CD4-positive, alpha-beta T cell treated with Interleukin-15 for 1 hour (primary cell): ENCODE results near the gene TP53AIP1.

Experiments
- DNase-seq: peaks from one replicate; pipeline ENCODE4 v3.0.0-alpha.2; 2020

The TP53AIP1 gene

DNA sequence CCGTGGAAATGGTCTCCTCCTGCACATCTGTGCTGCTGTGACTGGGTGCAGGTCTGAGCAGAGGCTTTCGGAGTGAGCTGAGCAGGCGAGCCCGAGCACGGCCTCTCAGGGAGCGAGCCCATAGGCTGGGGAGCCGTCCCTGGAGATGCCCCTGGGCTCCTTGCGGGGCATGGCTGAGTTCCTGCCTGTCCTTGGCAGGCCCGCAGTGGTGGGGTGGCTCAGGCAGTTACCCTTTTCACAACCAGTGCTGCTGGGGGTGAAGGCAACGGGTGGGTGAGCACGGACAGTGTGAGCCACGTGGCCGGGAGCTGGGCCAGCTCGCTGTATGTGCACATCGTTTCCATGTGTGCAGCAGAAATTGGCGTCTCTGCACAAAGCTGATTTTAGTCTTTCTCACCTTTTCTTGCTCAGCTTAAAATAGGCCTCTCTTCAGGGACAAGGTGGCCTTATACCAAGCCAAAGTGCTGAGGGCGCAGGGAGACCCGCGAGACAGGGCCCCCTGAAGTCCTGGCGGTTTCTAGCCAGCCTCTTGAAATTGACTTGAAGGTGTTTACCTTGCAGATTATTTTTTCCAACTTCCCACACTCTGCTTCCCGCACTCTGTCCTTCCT, at the start of gene TP53AIP1:
TSS of gene TP53AIP1 (minus strand) at position 55 of the 611 bp plus-strand sequence. CDS start 5,053 bp downstream, outside the sequence.
- DNase-seq = no peak

DNA sequence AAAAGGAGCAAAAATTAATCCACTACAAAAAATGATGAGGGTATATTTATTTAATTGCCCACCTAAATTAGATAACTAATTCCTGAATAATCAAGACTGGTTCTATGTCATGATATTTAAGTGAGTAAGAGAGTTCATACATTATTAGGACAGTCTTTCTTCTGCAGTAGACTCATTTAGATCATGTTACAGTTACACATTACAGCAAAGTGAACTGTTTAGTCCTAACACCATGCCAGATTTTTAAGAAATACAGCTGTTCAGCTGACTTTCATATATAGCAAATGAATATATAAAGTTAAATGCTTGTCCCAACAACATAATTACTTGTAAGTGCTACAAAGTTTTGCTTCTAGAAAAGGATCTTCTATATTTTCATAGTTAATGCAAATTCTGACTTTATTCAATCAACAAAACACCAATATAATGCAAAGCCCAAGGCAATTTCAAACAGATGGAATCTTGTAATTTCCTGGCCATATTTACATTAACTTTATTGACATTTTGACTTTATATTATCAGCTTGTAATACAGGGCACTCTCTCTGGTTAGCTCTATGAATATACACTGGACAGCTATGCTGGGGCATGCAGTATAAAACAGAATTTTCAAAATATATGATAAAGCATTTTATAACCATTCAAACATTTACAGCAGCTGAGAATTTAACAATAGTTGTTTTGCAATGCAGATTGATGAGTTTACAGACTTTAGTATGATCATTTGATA, 45.7 kb upstream of the TP53AIP1 start:
- no peak for DNase-seq

- no peak for DNase-seq
Measured at GRCh38 chr11:128985880-128986279, 43.2 kb upstream of the TP53AIP1 start.

DNA sequence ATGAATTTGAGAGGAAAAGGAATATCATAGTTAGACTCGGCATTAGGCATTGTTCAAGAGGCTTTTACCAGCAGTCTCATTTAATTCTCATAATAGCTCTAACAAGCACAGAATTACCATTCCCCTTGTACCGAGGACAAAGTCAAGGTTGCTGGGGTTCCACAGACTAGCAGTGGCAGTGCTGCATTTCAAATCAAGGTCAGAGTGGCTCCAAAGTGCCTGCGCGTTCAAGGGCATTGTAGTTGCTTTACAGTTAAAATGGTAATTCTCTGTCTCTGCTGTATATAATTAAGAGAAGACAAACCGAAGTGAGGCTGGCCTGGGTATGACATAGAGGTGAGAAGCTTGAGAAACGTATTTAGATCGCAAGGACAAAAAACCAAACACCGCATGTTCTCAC, 40.4 kb upstream of the TP53AIP1 start:
- no peak for DNase-seq

- no peak for DNase-seq
Measured at GRCh38 chr11:128981254-128981653, 38.6 kb upstream of the TP53AIP1 start.

DNA sequence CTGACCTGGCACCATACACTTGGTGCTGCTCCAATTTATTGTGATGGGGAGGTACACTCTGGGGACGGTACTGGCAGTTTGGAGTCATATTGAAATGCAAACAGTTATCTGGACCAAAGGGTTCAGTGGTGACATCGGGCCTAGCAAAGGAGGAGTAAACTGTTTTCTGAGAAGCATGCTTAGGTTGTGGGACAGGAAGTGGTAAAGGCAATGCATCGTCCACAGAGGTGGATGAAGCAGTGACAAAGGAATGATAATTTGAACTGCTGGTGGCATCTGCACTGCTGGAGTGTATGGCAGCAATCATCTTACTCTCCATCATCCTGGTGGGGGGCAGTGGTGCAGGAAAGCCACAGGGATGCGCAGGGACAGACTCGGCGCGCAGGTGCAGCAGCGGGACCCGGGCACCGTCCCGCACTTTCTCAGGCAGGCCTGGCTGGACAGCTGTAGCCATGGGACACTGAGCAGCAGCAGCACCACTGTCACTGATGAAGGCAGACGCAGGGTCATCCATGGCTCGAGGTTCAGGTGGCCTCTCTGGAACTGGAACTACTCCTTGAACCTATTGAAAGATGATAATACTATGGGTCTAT, 28.0 kb upstream of the TP53AIP1 start:
- DNase-seq = no peak

GRCh38 chr11:128968916-128969315, 26.2 kb upstream of the TP53AIP1 start:
- no peak for DNase-seq

- no peak for DNase-seq
Measured at GRCh38 chr11:128967578-128967977, 24.9 kb upstream of the TP53AIP1 start.

- DNase-seq = no peak
Measured at GRCh38 chr11:128965485-128965884, 22.8 kb upstream of the TP53AIP1 start.

GRCh38 chr11:128964463-128964930, 21.8 kb upstream of the TP53AIP1 start:
- DNase-seq = no peak

GRCh38 chr11:128963744-128964325, 21.2 kb upstream of the TP53AIP1 start:
- no peak for DNase-seq

DNA sequence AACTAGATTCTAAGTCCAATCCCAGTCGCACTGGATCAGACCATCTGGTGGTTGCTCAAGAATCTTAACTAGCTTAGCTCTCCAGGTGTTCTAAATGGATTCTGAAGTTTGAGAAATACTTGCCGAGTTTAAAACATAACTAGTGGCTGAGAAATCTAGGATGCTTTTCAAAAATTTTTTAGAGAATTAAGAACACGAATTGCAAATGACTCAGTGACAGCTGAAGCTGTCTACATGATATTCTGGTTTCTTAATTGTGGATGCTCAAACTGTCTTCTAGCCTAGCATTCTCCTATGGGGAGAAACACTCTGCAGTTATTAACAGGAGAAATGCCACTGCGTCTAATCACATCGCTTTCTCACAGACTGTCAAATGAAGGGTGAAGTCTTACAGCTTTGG, 20.2 kb upstream of the TP53AIP1 start:
- DNase-seq = no peak

DNA sequence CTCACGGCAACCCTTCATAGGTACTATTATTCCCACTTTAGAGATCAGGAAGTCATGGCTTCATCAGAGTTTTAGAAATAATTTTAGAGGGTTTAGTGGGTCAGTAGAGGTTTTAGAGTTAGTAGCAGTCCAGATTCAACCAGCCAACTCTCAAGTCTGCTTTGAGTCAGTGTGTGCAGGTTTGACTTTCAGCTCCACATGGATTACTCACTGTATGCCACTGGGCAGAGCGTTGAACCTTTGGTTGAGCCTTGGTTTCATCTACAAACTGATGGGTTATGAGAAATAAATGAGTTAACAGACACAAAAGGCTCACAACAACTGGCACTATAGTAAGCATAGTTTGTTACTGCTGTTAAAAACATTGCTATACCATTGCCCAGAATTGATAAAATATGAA, 19.0 kb upstream of the TP53AIP1 start:
- no peak for DNase-seq

DNA sequence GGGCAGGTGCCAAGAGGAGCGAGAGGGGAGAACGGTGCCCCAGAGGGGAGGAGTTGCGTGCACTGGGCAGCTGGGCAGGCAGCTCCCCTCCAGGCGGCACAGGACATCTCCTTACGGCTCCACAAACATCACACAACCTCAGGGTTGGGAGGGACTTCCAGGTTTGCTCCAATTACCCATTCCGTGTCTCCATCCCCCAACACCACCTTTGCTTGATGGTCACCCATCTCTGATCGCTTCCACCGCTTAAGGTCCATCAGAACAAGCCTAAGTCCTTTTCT, 14.5 kb upstream of the TP53AIP1 start:
- no peak for DNase-seq

- no peak for DNase-seq
Measured at GRCh38 chr11:128956401-128957201, 13.9 kb upstream of the TP53AIP1 start.

DNA sequence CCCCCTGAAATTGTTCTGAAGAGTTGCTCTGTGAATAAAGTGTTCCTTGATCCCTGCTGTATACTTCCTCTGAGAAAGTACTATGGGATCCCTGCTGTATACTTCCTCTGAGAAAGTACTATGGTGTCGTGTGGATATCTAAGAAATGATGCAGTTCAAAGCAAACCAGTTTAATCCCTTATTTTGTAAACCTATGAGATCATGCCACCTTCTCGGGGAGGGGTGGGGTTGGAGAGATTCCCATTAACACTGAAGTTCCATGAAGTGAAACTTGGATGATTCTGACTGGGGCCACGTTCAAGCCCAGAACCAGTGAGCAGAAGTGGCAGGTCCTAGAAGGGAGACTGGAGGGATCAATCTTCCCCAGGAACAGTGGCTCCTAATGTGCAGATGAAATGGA, 13.0 kb upstream of the TP53AIP1 start:
- no peak for DNase-seq

DNA sequence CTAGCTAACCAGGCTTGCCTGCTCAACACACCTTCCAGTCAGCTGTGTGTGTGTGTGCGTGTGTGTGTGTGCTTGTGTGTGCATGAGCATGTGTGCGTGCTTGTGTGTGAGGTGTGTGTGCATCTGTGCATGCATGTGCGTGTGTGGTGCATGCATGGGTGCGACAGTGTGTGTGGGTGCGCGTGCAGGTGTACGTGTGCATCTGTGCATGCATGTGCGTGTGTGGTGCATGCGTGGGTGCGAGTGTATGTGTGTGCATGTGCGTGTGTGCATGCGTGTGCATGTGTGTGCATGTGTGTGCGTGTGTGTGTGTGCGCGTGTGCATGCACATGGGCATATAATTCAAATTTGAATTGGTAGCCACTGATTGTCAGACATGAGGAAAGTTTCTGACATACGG, 10.5 kb upstream of the TP53AIP1 start:
- no peak for DNase-seq

DNA sequence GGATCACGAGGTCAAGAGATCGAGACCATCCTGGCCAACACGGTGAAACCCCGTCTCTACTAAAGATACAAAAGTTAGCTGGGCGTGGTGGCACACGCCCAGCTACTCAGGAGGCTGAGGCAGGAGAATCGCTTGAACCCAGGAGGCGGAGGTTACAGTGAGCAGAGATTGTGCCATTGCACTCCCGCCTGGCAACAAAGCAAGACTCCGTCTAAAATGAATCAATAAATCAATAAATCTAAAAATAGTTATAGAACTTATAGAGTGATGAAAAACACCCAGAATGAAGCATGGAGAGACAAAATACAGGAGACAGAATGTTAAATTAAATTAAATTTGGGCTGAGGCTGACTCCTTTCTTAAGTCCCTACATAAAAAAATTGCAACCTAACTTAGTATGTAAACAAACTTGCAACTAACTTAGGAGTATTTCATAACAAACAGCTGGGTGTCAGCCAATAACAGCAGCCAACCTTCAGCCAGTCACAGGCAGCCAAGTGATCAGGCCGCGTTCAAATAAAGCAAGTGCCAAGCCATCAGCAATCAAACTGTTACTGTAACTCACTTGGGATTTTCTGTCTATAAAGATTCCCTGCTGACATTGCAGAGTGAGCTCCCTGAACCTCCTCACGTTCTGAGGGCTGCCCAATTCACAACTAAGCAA, 7.3 kb upstream of the TP53AIP1 start:
- DNase-seq = no peak

- no peak for DNase-seq
Measured at GRCh38 chr11:128948583-128948982, 5.9 kb upstream of the TP53AIP1 start.

GRCh38 chr11:128947773-128948172, 5.1 kb upstream of the TP53AIP1 start:
- DNase-seq = no peak

DNA sequence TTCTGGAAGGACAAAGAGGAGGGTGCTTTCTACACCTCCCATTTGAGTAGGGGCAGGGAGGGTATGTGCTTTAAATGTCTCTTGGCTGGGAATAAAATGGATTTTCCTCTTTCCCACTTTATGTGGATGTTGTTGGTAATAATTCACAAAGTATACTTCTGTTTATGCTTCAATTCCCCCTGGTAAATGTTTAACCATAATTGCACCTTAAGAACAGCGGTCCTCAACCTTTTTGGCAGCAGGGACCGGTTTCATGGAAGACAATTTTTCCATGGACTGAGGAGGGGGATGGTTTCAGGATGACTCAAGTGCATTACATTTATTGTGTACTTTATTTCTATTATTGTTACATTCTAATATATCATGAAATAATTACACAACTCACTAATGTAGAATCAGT, 4.0 kb upstream of the TP53AIP1 start:
- no peak for DNase-seq

GRCh38 chr11:128943428-128943976, 831 bp upstream of the TP53AIP1 start:
- DNase-seq = no peak

GRCh38 chr11:128942272-128942612, 429 bp downstream of the TP53AIP1 start:
- DNase-seq = no peak
